ENCODE data around the gene CYP4F12.

Gene CYP4F12

DNA sequence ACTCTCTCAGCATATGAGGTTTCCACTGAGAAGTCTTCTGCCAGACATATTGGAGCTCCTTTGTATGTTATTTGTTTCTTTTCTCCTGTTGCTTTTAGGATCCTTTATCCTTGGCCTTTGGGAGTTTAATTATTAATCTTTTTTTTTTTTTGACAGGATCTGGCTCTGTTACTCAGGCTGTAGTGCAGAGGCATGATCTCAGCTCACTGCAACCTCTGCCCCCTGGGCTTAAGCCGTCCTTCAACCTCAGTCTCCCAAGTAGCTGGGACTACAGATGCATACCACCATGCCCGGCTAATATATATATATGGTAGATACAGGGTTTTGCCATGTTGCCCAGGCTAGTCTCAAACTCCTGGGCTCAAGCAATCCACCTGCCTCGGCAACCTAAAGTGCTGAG lies 38.8 kb upstream of the CYP4F12 start:
- TF ChIP-seq, protein P1, sequence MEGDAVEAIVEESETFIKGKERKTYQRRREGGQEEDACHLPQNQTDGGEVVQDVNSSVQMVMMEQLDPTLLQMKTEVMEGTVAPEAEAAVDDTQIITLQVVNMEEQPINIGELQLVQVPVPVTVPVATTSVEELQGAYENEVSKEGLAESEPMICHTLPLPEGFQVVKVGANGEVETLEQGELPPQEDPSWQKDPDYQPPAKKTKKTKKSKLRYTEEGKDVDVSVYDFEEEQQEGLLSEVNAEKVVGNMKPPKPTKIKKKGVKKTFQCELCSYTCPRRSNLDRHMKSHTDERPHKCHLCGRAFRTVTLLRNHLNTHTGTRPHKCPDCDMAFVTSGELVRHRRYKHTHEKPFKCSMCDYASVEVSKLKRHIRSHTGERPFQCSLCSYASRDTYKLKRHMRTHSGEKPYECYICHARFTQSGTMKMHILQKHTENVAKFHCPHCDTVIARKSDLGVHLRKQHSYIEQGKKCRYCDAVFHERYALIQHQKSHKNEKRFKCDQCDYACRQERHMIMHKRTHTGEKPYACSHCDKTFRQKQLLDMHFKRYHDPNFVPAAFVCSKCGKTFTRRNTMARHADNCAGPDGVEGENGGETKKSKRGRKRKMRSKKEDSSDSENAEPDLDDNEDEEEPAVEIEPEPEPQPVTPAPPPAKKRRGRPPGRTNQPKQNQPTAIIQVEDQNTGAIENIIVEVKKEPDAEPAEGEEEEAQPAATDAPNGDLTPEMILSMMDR (conservative IDR thresholded peaks at IDR 0.05; ENCODE audit: low read length), result no peak
- no peak for DNase-seq (ENCODE audit: low read depth)
- H3K4me3 ChIP-seq (ENCODE audit: low read length), result no peak overlapping the region

DNA sequence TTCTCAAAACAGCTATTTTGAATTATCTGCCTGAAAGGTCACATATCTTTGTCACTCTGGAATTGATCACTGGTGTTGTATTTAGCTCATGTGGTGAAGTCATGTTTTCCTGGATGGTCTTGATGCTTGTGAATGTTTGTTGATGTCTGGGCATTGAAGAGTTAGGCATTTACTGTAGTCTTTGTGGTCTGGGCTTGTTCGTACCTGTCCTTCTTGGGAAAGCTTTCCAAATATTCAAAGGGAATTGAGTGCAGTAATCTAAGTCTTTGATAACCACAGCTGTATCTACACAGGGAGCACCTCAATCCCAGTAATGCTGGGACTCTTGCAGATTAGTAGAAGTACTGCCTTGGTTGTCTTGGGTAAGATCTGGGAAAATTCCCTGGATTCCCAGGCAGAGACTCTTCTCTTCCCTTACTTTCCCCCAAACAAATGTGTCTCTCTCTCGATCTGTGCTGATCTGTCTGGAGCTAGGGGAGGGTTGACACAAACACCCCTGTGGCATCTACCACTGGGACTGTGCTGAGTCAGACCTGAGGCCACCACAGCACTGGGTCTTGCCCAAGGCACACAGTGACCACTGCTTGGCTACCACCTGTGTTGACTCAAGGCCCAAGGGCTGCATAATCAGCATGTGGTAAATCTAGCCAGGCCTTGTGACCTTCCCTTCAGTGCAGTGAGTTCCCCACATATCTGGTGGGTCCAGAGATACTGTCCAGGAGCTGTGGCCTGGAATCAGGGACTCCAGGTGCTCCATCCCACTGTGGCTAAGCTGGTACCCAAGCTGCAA lies 37.7 kb upstream of the CYP4F12 start:
- DNase-seq (ENCODE audit: low read depth), result no peak
- TF ChIP-seq, protein P1 (conservative IDR thresholded peaks at IDR 0.05; ENCODE audit: low read length), result no peak
- H3K4me3 ChIP-seq (ENCODE audit: low read length), result no peak overlapping the region

DNA sequence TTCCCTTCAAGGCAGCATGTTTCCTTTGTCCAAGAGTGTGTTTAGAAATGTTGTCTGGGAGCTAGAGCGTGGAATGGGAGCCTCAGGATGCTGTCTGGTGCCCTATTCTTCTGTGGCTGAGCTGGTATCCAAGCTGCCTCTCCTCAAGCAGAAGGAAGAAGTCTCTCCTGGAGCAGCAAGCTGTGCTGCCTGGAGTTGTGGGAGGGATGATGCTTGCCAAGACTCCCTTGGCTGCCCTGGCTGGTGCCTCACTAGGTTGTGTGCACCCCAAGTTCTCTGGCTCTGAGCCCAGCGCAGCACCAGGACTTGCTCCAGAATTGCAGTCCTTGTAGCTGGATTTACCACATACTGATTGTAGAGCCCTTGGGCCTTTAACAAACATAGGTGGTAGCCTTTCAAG lies 36.9 kb upstream of the CYP4F12 start:
- TF ChIP-seq, protein P1 (conservative IDR thresholded peaks at IDR 0.05; ENCODE audit: low read length), result no peak
- no peak overlapping the region for H3K4me3 ChIP-seq (ENCODE audit: low read length)
- no peak for DNase-seq (ENCODE audit: low read depth)

DNA sequence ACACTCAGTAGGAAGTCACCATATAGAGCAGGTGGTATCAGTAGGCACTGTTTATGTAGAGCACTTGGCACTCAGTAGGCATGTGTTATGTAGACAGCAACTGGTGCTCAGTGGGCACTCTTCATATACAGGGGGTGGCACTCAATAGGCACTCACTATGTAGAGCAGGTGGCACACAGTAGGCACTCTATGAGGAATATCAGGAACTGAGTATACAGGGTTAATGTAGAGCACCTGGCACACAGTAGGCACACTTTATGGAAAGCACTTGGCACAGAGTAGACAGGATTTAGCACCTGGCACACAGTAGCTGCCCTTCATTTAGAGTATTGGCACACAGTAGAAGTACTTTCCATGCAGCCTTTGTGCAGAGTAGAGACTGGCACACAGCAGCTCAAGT lies 33.3 kb upstream of the CYP4F12 start:
- H3K4me3 ChIP-seq (ENCODE audit: low read length), result no peak overlapping the region
- no peak for DNase-seq (ENCODE audit: low read depth)
- TF ChIP-seq, protein P1 (conservative IDR thresholded peaks at IDR 0.05; ENCODE audit: low read length), result no peak

DNA sequence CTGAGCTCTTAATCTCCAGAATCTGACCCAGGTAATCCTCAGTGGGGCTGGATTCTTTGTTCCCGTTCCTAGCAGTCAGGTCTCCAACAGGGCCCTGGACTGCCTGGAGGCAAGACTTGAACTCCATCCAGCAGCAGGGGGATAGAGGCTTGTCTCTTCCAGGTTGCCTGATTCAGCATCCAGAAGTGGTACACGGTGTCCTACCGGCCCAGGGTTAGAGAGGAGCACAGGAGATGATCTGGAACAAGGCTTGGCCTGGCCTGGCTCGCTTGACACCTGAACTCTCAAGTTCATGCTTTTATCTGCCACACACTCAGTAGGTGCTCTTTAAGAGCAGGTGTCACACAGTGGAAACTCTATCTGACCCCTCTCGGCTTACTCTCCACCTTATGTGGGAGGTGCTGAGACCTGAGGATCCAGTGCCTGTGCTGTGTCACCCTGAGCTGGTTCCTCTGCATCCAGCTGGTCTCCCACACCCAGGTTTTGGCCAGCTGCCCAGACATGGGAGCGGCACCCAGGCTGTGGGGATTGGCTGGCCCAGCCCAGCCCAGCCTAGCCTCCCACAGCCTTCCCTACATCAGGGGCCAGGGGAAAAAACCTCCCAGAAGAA lies 32.5 kb upstream of the CYP4F12 start, which contains the start of gene CYP4F3:
TSS of gene CYP4F3 (plus strand) at position 604 of the 610 bp plus-strand sequence. CDS start 519 bp downstream, outside the sequence.
- TF ChIP-seq, protein P1 (conservative IDR thresholded peaks at IDR 0.05; ENCODE audit: low read length), result no peak
- DNase-seq (ENCODE audit: low read depth), result no peak

DNA sequence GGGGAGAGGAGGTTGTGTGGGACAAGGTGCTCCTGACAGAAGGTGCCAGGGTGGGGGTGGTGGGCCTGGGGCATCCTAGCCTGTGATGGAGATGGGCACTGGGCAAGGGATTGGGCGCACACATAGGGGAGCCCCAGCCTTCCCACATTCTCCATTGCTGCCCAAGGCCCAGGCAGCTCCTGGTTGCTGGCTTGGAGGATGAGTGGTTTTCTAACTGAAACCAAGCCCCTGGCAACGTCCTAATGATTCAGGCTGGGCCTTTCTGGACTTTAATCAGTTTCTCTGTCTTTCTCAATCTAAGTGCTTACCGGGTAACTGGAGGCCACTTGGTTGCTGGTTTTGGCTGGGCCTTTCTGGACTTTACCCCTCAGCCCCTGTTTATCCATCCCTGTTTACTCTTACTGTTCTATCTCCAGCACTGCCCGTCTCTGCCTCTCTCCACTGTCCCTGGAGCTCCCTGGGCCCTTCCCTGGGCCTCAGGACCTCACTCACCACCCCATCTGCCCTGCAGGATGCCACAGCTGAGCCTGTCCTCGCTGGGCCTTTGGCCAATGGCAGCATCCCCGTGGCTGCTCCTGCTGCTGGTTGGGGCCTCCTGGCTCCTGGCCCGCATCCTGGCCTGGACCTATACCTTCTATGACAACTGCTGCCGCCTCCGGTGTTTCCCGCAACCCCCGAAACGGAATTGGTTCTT lies 31.8 kb upstream of the CYP4F12 start:
- TF ChIP-seq, protein P1 (conservative IDR thresholded peaks at IDR 0.05; ENCODE audit: low read length), result no peak
- no peak overlapping the region for H3K4me3 ChIP-seq (ENCODE audit: low read length)
- no peak for DNase-seq (ENCODE audit: low read depth)

More for the DNA sequence above, 32.5 kb upstream of the CYP4F12 start, which contains the start of gene CYP4F3:
- H3K4me3 ChIP-seq (ENCODE audit: low read length), result no peak within 1 kb of the TSS

Measured in AG10803 (cell line).